Right renal pelvis (tissue), 4 donors: ENCODE results near the gene ORAI1. TPM values are rescaled to one million over a fixed set of nuclear protein-coding genes. Genes with fewer than 3 reads are reported as not detected.
A peak's percentile ranks its signal among the peaks of the same experiment; 100 is the strongest.
"Not testable (repeated sequence)": the region's sequence is repeated elsewhere in the genome, so short reads cannot be mapped to it uniquely, and the experiment has no call there.

Source experiments
- DNase-seq, 4 donors: peaks; one replicate each; pipeline ENCODE4 v3.0.0-alpha.2; 2013; ENCODE audit warnings: low read depth in 4 of 4, low spot score in 3 of 4, missing footprints in 1 of 4
- polyA plus RNA-seq, 4 donors: library from polyadenylated mRNA; unstranded; fragments of 120-200 nt; gene quantifications; one replicate each; pipeline ENCODE4 v1.2.1, GENCODE V29; 2013; ENCODE audit not compliant: insufficient read length in 4 of 4

Gene ORAI1
- 10 to 100 TPM; 12.8 to 16.9 (median 13.7) TPM for polyA plus RNA-seq

- DNase-seq: peak; percentile 93 to 95 (median 94)
These were observed at the start of gene ORAI1 for GRCh38 chr12:121626087-121626852. Gene ORAI1, plus strand, starts transcription at chr12:121626530.

GRCh38 chr12:121576851-121577391, 49.4 kb upstream of the ORAI1 start:
- DNase-seq: no peak

DNA sequence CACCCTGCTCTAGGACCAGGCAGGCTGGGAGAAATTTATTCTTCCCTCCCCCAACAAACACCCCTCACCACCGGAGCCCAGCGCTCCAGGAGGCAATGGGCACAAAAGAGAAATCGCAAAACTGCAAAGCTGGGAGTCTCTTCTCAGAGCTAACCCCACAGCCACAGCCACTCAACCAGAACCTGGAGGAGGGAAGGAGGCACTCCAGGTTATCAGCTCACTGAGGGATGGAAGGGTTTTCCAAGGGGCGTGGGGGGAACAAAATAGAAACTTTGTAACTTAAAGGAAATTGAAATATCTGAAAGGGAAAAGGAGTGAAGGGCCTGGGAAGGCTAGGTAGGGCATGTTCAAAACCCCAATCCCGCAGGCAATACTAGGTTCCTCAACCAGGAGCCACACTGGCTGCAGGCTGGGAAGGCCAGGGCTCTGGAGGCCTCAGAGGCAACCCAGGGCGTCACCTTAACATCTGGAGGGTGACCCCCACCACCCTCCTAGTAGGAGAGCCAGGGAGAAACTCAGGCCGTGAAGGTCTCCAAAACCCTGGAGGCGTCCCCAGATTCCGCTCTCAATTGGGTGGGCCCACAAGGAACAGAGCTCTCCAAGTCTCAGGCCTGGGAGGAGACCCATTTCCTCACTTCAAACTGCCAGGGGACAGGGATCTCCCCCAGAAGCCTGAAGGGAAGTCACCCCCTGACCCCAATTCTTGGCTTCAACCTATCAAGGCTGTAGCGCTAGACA, 48.7 kb upstream of the ORAI1 start:
- no peak for DNase-seq

- no peak for DNase-seq
These were observed 47.8 kb upstream of the ORAI1 start for GRCh38 chr12:121578230-121579189.

DNA sequence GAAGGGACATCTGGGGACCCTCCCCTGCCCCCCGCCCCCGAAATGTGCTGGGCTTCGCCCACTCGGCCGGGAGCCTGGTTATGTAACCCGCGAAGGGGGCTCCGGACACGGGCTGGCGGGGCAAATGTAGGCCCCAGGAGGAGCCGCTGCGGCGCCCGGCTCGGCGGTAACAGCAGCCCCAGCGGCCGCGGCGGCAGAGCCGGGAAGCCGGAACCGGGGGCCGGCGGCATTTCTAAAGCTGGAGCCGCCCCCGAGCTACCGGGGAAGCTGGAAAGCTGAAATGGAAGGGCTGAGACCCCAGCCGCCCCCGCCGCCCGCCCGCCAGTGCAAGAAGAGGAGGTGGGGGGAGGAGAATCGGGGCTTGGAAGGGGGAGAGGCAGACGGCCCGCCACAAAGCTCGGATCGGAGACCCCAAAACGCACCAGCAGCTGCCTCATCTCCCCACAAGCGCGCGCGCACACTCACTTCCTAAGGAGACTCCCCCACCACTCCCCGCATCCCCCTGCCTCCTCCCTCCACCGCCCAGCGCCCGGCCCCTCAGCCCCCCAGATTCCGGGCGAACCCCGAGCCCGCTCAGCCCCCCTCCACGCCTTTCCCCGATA, 47.0 kb upstream of the ORAI1 start:
- DNase-seq: no peak

GRCh38 chr12:121579981-121580868, 46.1 kb upstream of the ORAI1 start:
- DNase-seq: no peak

DNA sequence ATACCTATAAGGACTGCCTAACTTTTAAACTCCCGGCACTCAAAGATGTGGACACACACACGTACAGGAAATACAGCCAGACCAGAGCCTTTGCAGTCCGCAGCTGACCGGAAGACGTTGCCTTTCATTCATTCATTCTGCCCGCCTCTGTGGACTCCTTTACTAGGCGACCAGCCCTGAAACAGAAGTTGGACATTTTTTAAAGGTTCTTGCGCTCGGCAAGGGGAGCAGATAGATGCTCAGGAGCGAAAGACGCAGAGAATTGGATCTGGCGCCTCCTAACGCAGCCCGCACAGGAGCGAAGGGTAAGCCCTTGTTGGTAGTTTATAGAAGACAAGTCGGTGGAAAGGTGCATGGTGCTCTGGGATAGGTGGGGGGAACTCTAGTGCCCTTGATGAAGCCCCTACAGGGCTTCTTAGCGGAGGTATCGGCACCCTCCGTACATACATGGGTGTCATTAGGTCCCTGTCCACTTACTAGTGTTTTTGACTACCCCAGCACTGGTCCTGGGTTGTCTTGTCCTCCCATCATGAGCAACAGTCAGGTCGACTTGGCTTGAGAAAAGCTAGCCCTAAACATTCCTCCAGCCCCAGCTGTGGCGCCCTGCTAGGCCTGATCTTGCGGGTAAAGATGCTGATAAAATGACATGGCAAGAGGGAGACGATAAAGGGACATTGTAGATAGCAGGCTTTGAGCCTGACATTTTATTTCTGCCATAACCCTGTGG, 45.2 kb upstream of the ORAI1 start, which contains the start of gene KDM2B:
TSS of gene KDM2B (minus strand) at position 65 of the 727 bp plus-strand sequence. CDS start 112 bp downstream, outside the sequence.
- no peak for DNase-seq

DNA sequence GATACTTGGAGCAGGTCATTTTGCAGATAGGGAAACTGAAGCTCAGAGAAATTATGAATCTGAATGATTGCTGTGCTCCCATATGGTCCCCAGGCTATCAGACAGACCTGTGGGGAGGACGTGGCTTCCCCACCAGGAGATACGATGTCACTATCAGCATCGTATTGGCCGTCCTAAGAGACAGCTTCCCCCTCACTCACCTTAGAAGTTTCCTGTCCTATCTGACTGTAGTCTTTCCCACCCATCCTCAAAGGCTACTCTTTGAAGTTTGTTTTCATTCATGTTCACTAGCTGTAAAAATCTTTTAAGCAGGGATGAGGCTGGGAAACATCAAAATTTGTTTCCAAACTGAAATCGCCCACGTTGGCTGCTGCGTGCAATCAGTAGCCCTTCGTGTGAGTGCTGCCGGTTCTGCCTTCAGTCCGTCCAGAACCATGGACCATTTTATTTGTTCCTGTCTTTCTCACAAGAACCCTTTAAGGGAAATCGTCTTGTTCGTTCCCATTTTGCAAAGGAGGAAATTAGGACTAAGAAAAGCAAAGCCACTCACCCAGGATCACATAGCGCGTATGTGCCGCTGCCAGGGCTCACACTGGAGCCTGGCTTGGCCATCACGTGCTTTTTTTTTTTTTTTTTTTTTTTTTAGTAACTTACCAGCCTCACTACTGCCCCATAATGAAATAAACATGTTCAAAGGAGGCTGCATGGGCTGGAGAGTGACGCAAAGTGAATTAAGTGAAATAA, 44.5 kb upstream of the ORAI1 start:
- no peak for DNase-seq

GRCh38 chr12:121582583-121583333, 43.6 kb upstream of the ORAI1 start:
- DNase-seq: no peak

- DNase-seq: not testable (repeated sequence)
These were observed 43.0 kb upstream of the ORAI1 start for GRCh38 chr12:121583334-121583661.

DNA sequence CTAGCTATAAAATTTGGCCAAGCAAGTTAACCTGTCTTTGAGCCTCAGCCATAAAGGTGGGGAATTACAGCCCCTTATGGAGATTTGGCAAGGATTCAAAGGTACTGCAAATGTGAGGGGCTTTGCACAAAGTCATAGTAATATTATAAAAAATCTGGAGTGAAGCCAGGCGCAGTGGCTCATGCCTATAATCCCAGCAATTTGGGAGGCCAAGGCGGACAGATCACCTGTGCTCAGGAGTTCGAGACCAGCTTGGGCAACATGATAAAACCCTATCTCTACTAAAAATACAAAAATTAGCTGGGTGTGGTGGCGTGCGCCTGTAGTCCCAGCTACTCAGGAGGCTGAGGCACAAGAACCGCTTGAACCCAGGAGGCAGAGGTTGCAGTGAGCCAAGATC, 41.4 kb upstream of the ORAI1 start:
- not testable (repeated sequence) for DNase-seq

- DNase-seq: no peak
These were observed 35.7 kb upstream of the ORAI1 start for GRCh38 chr12:121590476-121591143.

GRCh38 chr12:121592320-121592719, 34.0 kb upstream of the ORAI1 start:
- no peak for DNase-seq

GRCh38 chr12:121595520-121595919, 30.8 kb upstream of the ORAI1 start:
- no peak for DNase-seq

DNA sequence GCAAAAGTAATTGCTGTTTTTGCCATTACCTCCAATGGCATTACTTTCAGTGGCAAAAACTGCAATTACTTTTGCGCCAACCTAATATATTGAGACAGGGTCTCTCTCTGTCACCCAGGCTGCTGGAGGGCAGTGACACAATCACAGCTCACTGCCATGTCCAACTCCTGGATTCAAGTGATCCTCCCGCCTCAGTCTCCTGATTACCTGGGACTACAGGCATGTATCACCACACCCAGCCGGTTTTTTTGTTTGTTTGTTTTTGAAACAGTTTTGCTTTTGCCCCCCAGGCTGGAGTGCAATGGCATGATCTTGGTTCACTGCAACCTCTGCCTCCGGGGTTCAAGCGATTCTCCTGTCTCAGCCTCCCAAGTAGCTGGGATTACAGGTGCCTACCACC, 29.8 kb upstream of the ORAI1 start:
- no peak for DNase-seq

DNA sequence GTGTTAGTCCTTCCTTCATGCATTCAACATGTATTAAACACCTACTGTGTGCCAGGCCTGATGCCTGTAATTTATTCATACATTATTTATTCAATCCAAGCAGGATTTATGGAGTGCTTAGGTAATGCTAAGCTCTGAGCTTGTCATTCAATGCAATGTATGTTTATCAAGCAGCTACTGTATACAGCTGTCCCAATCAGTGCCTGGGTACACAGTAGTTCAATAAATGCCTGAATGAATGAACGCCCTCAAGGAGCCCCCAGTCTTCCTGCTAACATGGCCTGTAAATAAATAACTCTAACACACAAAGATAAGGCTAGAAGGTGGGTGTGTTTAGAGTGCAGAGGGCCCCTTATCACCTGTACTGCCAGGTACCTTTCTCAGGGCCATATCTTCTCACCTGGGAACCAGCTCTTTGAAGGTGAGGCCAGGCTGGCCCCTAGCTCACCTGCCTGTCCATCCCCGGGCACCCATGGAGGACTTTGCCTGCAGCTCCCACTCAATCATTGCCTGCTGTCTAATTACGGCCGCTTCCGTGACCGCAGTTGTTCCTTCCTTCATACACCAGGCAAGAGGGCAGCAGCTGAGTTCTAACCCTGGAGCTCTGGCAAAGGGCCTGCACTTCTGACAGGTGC, 25.5 kb upstream of the ORAI1 start:
- no peak for DNase-seq
